Left lung (tissue), 10 donors: ENCODE data around the gene SIX4. TPM values are rescaled to one million over a fixed set of nuclear protein-coding genes. Genes with fewer than 3 reads are reported as not detected.

ENCODE experiments used
- ATAC-seq: fragments of 200-7000 bp; cut with Tn5 transposase; one replicate; pipeline ENCODE4 v1.9.1; 2020; ENCODE audit warnings: moderate library complexity
- DNase-seq, 4 donors: peaks; one replicate each; pipeline ENCODE4 v3.0.0-alpha.2; 2013 to 2020
- H3K27ac ChIP-seq, 2 donors: fragments of 200-600 bp; sonication (generic) in 1 of 2; one replicate each; pipeline versions ENCODE4 v1.5.0 to v1.8.0; 2020 to 2021
- H3K27me3 ChIP-seq, 2 donors: fragments of 200-600 bp; sonication (generic) in 1 of 2; one replicate each; pipeline versions ENCODE4 v1.5.0 to v1.8.0; 2020 to 2021
- H3K36me3 ChIP-seq, 2 donors: fragments of 200-600 bp; sonication (generic) in 1 of 2; one replicate each; pipeline versions ENCODE4 v1.5.0 to v1.8.0; 2020 to 2021
- H3K4me1 ChIP-seq, 2 donors: fragments of 200-600 bp; one replicate each; pipeline ENCODE4 v1.8.0; 2021
- H3K4me3 ChIP-seq, 2 donors: fragments of 200-600 bp; sonication (generic) in 1 of 2; one replicate each; pipeline versions ENCODE4 v1.5.0 to v1.8.0; 2020 to 2021; ENCODE audit warnings: mild to moderate bottlenecking in 1 of 2
- H3K9me3 ChIP-seq, 2 donors: fragments of 200-600 bp; sonication (generic) in 1 of 2; one replicate each; pipeline versions ENCODE4 v1.5.0 to v1.8.0; 2020 to 2021
- CTCF ChIP-seq, 2 donors: fragments of 200-600 bp; sonication (generic) in 1 of 2; IDR thresholded peaks; one replicate each; pipeline versions ENCODE4 v1.5.0 to v1.8.0; 2021; ENCODE audit warnings: antibody characterized with exemption in 2 of 2
- intact Hi-C, 2 donors: fragments of 100-400 bp; cut with DNase I; formaldehyde crosslinking; loops; one replicate each; pipeline versions ENCODE4 v1.11.2 to v1.14.2; 2022
- polyA plus RNA-seq, 6 donors: library from polyadenylated mRNA; unstranded; fragments of 120-200 nt; gene quantifications; one replicate each; pipeline ENCODE4 v1.2.1, GENCODE V29; 2013; ENCODE audit not compliant: insufficient read length in 6 of 6
- total RNA-seq, 2 donors: library from RNA; stranded (reverse); fragmentation: NEBNext Ultra II Directional; extraction: Animal tissue kit (Norgen Biotek cat#: 25700); gene quantifications; one replicate each; pipeline ENCODE4 v1.2.1, GENCODE V29; 2021
- donor health status: DM: no; HTN: yes; CAD: no.
- donor health status: DM: no; HTN: no; CAD: no.

The SIX4 gene
- total and polyA plus RNA-seq, 8 donors: 1.9 to 7.9 (median 5.1) TPM

DNA sequence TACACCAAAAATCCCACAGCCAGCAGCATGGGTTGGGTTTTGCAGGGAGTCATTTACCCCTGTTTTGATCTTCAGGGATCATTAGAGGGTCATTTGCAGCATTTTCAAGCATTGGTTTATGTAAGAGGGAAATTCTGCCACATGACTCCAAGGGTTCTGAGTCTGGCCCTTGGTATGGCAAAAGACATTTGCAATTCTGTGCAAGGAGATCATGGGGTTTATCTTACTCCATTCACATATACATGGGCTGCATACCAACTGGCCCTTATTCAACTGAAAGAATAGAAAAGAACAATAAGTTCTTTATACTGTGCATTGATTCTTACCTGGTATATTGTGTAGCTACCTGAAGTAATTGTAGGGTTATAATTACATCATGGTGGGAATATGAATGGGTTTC lies 13.7 kb downstream of the SIX4 start:
- TF ChIP-seq CTCF (IDR thresholded peaks at IDR 0.05): no peak
- H3K4me3 ChIP-seq: no peak overlapping the region
- no peaks in the 10 kb centered on the region for H3K4me1 ChIP-seq
- no peaks in the 10 kb centered on the region for H3K9me3 ChIP-seq
- ATAC-seq (no peak), DNase-seq (no peak)
- intact Hi-C loops: no loop called here
- H3K27me3 ChIP-seq: peaks cover 0 to 9% of the 10 kb centered on the region in 2 donors
- H3K27ac ChIP-seq: no peak overlapping the region
- H3K36me3 ChIP-seq: no peaks in the 10 kb centered on the region

DNA sequence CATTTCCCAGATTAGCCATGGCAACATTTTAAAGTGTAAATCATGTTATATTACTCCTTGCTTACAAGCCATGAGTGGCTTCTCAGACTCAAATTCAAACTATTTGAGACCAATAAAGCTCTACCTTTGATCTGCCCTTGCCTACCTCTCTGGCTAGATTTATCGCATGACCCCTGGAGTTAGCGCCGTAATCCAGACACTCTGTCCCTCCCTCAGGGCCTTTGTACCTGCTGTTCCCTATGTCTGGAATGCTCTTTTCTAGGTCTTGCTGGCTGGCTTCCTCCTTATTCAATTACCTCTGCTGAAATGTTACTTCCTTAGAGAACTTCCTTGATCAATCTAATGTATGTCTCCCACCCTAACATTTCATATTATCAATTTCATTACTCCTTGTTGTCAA lies 16.3 kb downstream of the SIX4 start:
- H3K9me3 ChIP-seq: no peaks in the 10 kb centered on the region
- H3K36me3 ChIP-seq: no peaks in the 10 kb centered on the region
- H3K4me3 ChIP-seq: no peak overlapping the region
- no peak overlapping the region for H3K27ac ChIP-seq
- intact Hi-C loops: no loop called here
- ATAC-seq: no peak
- no peaks in the 10 kb centered on the region for H3K4me1 ChIP-seq
- no peak for TF ChIP-seq CTCF (IDR thresholded peaks at IDR 0.05)
- peaks cover 0 to 9% of the 10 kb centered on the region in 2 donors for H3K27me3 ChIP-seq
- no peak for DNase-seq

- Histone ChIP-seq H3K9me3 (peaks cover 0 to 19% of the 10 kb centered on the region in 2 donors), H3K4me3 (no peak overlapping the region), H3K4me1 (no peaks in the 10 kb centered on the region), H3K27ac (no peak overlapping the region), H3K27me3 (peaks cover 0 to 3% of the 10 kb centered on the region in 2 donors), H3K36me3 (no peaks in the 10 kb centered on the region)
- ATAC-seq (no peak), DNase-seq (no peak)
- no peak for TF ChIP-seq CTCF (IDR thresholded peaks at IDR 0.05)
- intact Hi-C loops: no loop called here
Measured at GRCh38 chr14:60705100-60705499, 19.1 kb downstream of the SIX4 start.

DNA sequence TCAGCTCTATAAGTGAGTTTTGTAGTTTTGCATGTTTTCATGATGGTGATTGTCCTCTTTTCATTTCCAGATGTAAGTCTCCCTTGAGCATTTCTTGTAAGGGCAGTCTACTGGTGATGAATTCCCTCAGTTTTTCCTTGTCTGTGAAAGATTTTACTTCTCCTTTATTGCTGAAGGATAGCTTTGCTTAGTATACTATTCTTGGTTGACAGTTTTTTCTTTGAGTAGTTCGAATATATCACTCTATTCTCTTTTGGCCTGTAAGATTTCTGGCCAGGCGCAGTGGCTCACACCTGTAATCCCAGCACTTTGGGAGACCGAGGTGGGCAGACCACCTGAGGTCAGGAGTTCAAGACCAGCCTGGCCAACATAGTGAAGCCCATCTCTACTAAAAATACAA lies 23.6 kb downstream of the SIX4 start:
- H3K27ac ChIP-seq: no peak overlapping the region
- H3K36me3 ChIP-seq: no peaks in the 10 kb centered on the region
- TF ChIP-seq CTCF (IDR thresholded peaks at IDR 0.05): no peak
- intact Hi-C loops: no loop called here
- no peak for ATAC-seq
- H3K4me1 ChIP-seq: no peaks in the 10 kb centered on the region
- no peak overlapping the region for H3K4me3 ChIP-seq
- H3K27me3 ChIP-seq: no peaks in the 10 kb centered on the region
- peaks cover 0 to 28% of the 10 kb centered on the region in 2 donors for H3K9me3 ChIP-seq
- no peak for DNase-seq

DNA sequence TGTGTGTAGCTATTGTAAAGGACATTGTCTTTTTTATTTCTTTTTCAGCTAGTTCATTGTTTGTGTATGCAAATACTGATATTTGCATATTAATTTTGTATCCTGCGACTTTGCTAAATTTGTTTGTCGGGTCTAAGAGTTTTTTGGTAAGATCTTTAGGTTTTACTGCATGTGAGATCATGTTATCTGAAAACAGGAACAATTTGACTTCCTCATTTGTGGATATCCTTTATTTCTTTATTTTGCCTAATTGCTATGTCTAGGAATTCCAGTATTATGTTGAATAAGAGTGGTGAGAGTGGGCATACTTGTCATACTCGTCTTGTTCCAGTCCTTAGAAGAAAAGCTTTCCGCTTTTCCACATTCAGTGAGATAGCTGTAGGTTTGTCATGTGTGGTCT lies 28.8 kb downstream of the SIX4 start:
- ATAC-seq: no peak
- no peak for DNase-seq

More for the DNA sequence above, 28.8 kb downstream of the SIX4 start:
- Histone ChIP-seq H3K36me3 (no peaks in the 10 kb centered on the region), H3K4me1 (no peaks in the 10 kb centered on the region), H3K27ac (no peak overlapping the region), H3K27me3 (no peaks in the 10 kb centered on the region), H3K9me3 (peaks cover 0 to 11% of the 10 kb centered on the region in 2 donors), H3K4me3 (no peak overlapping the region)
- no peak for TF ChIP-seq CTCF (IDR thresholded peaks at IDR 0.05)
- intact Hi-C loops: no loop called here
